ENCODE results near the gene PCSK2. TPM values are rescaled to one million over a fixed set of nuclear protein-coding genes. Genes with fewer than 3 reads are reported as not detected.

Gene PCSK2
- total RNA-seq, 2 donors from 2014 or later = 0.18 to 2.7 TPM

GRCh38 chr20:17419479-17420041 is 192.7 kb downstream of the PCSK2 start:
- no peak overlapping the region for H3K27ac ChIP-seq
- H3K36me3 ChIP-seq = no peaks in the 10 kb centered on the region
- intact Hi-C loops (cut with DNase I) = no loop called here
- DNase-seq (ENCODE audit: low spot score) = no peak
- H3K9me3 ChIP-seq = no peaks in the 10 kb centered on the region
- no peak for TF ChIP-seq POLR2AphosphoS5 (IDR thresholded peaks at IDR 0.05)
- no peak for TF ChIP-seq POLR2A (IDR thresholded peaks at IDR 0.05)
- TF ChIP-seq, protein P1, sequence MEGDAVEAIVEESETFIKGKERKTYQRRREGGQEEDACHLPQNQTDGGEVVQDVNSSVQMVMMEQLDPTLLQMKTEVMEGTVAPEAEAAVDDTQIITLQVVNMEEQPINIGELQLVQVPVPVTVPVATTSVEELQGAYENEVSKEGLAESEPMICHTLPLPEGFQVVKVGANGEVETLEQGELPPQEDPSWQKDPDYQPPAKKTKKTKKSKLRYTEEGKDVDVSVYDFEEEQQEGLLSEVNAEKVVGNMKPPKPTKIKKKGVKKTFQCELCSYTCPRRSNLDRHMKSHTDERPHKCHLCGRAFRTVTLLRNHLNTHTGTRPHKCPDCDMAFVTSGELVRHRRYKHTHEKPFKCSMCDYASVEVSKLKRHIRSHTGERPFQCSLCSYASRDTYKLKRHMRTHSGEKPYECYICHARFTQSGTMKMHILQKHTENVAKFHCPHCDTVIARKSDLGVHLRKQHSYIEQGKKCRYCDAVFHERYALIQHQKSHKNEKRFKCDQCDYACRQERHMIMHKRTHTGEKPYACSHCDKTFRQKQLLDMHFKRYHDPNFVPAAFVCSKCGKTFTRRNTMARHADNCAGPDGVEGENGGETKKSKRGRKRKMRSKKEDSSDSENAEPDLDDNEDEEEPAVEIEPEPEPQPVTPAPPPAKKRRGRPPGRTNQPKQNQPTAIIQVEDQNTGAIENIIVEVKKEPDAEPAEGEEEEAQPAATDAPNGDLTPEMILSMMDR (IDR thresholded peaks at IDR 0.05) = no peak
- no peak overlapping the region for H3K4me3 ChIP-seq
- no peaks in the 10 kb centered on the region for H3K27me3 ChIP-seq (replicated peaks; ENCODE audit: insufficient read depth)
- no peaks in the 10 kb centered on the region for H3K4me1 ChIP-seq (replicated peaks)
- WGBS = 41% methylated on average over 3 of the region's 3 CpGs

GRCh38 chr20:17421493-17421892 is 194.7 kb downstream of the PCSK2 start:
- Histone ChIP-seq H3K4me1 (replicated peaks) (no peaks in the 10 kb centered on the region), H3K9me3 (no peaks in the 10 kb centered on the region), H3K4me3 (no peak overlapping the region), H3K27ac (no peak overlapping the region), H3K27me3 (replicated peaks; ENCODE audit: insufficient read depth) (no peaks in the 10 kb centered on the region), H3K36me3 (no peaks in the 10 kb centered on the region)
- TF ChIP-seq, protein P1 (IDR thresholded peaks at IDR 0.05) = no peak
- no peak for TF ChIP-seq POLR2A (IDR thresholded peaks at IDR 0.05)
- TF ChIP-seq POLR2AphosphoS5 (IDR thresholded peaks at IDR 0.05) = no peak
- intact Hi-C loops (cut with DNase I) = no loop called here
- DNase-seq (ENCODE audit: low spot score) = no peak
- 64% methylated on average over 1 of the region's 1 CpG for WGBS

- no peak overlapping the region for H3K27ac ChIP-seq
- no peaks in the 10 kb centered on the region for H3K4me1 ChIP-seq (replicated peaks)
- intact Hi-C loops (cut with DNase I) = no loop called here
- DNase-seq (ENCODE audit: low spot score) = no peak
- no peak overlapping the region for H3K4me3 ChIP-seq
- no peaks in the 10 kb centered on the region for H3K9me3 ChIP-seq
- TF ChIP-seq POLR2AphosphoS5 (IDR thresholded peaks at IDR 0.05) = no peak
- no peaks in the 10 kb centered on the region for H3K27me3 ChIP-seq (replicated peaks; ENCODE audit: insufficient read depth)
- no peaks in the 10 kb centered on the region for H3K36me3 ChIP-seq
Measured at GRCh38 chr20:17423782-17424181, 196.9 kb downstream of the PCSK2 start.

GRCh38 chr20:17427638-17428037 is 200.8 kb downstream of the PCSK2 start:
- intact Hi-C loops (cut with DNase I) = no loop called here
- no peaks in the 10 kb centered on the region for H3K36me3 ChIP-seq
- no peak for DNase-seq (ENCODE audit: low spot score)
- no peaks in the 10 kb centered on the region for H3K9me3 ChIP-seq
- H3K4me1 ChIP-seq (replicated peaks) = no peaks in the 10 kb centered on the region
- no peak overlapping the region for H3K27ac ChIP-seq
- H3K4me3 ChIP-seq = no peak overlapping the region
- TF ChIP-seq POLR2A (IDR thresholded peaks at IDR 0.05) (no peak), POLR2AphosphoS5 (IDR thresholded peaks at IDR 0.05) (no peak)
- TF ChIP-seq, protein P1 (IDR thresholded peaks at IDR 0.05) = no peak
- no peaks in the 10 kb centered on the region for H3K27me3 ChIP-seq (replicated peaks; ENCODE audit: insufficient read depth)
- WGBS = 90% methylated on average over 2 of the region's 2 CpGs

- no peaks in the 10 kb centered on the region for H3K27me3 ChIP-seq (replicated peaks; ENCODE audit: insufficient read depth)
- TF ChIP-seq POLR2A (IDR thresholded peaks at IDR 0.05) (no peak), POLR2AphosphoS5 (IDR thresholded peaks at IDR 0.05) (no peak)
- TF ChIP-seq, protein P1 (IDR thresholded peaks at IDR 0.05) = no peak
- H3K27ac ChIP-seq = no peak overlapping the region
- H3K4me1 ChIP-seq (replicated peaks) = no peaks in the 10 kb centered on the region
- H3K36me3 ChIP-seq = no peaks in the 10 kb centered on the region
- H3K9me3 ChIP-seq = no peaks in the 10 kb centered on the region
- 40% methylated on average over 3 of the region's 3 CpGs for WGBS
- no peak overlapping the region for H3K4me3 ChIP-seq
- intact Hi-C loops (cut with DNase I) = no loop called here
- DNase-seq (ENCODE audit: low spot score) = no peak
Measured at GRCh38 chr20:17430125-17430950, 203.5 kb downstream of the PCSK2 start.
